CD8-positive, alpha-beta memory T cell (primary cell): ENCODE data around the gene AKR1C2. TPM values are rescaled to one million over a fixed set of nuclear protein-coding genes. Genes with fewer than 3 reads are reported as not detected.
A peak's percentile ranks its signal among the peaks of the same experiment; 100 is the strongest.
"Not testable (repeated sequence)": the region's sequence is repeated elsewhere in the genome, so short reads cannot be mapped to it uniquely, and the experiment has no call there.

Experiments
- CTCF ChIA-PET: fragments of 350-600 bp; sonication (Branson Sonifier 250); formaldehyde crosslinking; loops from one replicate; lab custom pipeline; 2021; ENCODE audit warnings: antibody characterized with exemption; lab: Charles Lee
- POLR2A ChIA-PET: fragments of 350-600 bp; sonication (Branson Sonifier 250); formaldehyde crosslinking; loops from one replicate; lab custom pipeline; 2021; ENCODE audit warnings: antibody characterized with exemption; lab: Charles Lee
- DNase-seq, 5 donors: peaks; one replicate each; pipeline versions ENCODE4 v3.0.0 to v3.0.0-alpha.2; 2020 to 2022; ENCODE audit warnings: mixed read lengths in 1 of 5
- H3K27ac ChIP-seq: one replicate; pipeline ENCODE4 v1.7.0; 2013; ENCODE audit warnings: low read depth, mild to moderate bottlenecking, low read length, moderate library complexity
- H3K27me3 ChIP-seq: 2 replicates; pipeline ENCODE4 v1.7.0; 2013; ENCODE audit warnings: low read length, mild to moderate bottlenecking; ENCODE audit not compliant: insufficient read depth, poor library complexity, severe bottlenecking
- H3K36me3 ChIP-seq: 2 replicates; pipeline ENCODE4 v1.7.0; 2013; ENCODE audit warnings: mild to moderate bottlenecking, low read length, moderate library complexity; ENCODE audit not compliant: insufficient read depth
- H3K4me1 ChIP-seq: 2 replicates; pipeline ENCODE4 v1.7.0; 2013; ENCODE audit warnings: mild to moderate bottlenecking, low read length, moderate library complexity; ENCODE audit not compliant: insufficient read depth
- H3K4me3 ChIP-seq: 2 replicates; pipeline ENCODE4 v1.7.0; 2013; ENCODE audit warnings: mild to moderate bottlenecking, low read length
- H3K9me3 ChIP-seq: 2 replicates; pipeline ENCODE4 v1.7.0; 2013; ENCODE audit warnings: mild to moderate bottlenecking, low read length
- H3K27ac Mint-ChIP-seq, 8 donors: one replicate each; pipeline ENCODE4 v1.8.0; 2020 to 2021; ENCODE audit warnings: mixed read lengths in 8 of 8, mild to moderate bottlenecking in 6 of 8, inconsistent platforms in 3 of 8, moderate library complexity in 3 of 8
- H3K27me3 Mint-ChIP-seq, 2 donors: one replicate each; pipeline ENCODE4 v1.8.0; 2020 to 2021; ENCODE audit warnings: mixed read lengths in 2 of 2, mild to moderate bottlenecking in 1 of 2, moderate library complexity in 1 of 2
- H3K36me3 Mint-ChIP-seq, 3 donors: one replicate each; pipeline ENCODE4 v1.8.0; 2020 to 2021; ENCODE audit warnings: mixed read lengths in 3 of 3, inconsistent platforms in 1 of 3, mild to moderate bottlenecking in 1 of 3
- H3K4me1 Mint-ChIP-seq, 3 donors: one replicate each; pipeline ENCODE4 v1.8.0; 2020 to 2021; ENCODE audit warnings: mixed read lengths in 3 of 3, inconsistent platforms in 1 of 3, mild to moderate bottlenecking in 1 of 3
- H3K4me3 Mint-ChIP-seq, 7 donors: one replicate each; pipeline ENCODE4 v1.8.0; 2020 to 2021; ENCODE audit warnings: mixed read lengths in 7 of 7, mild to moderate bottlenecking in 6 of 7, moderate library complexity in 4 of 7, inconsistent platforms in 2 of 7
- H3K9me3 Mint-ChIP-seq, 5 donors: one replicate each; pipeline ENCODE4 v1.8.0; 2020 to 2022; ENCODE audit warnings: mixed read lengths in 5 of 5, mild to moderate bottlenecking in 3 of 5, moderate library complexity in 2 of 5, inconsistent platforms in 1 of 5
- polyA plus RNA-seq: library from polyadenylated mRNA; unstranded; fragments of 300-500 nt; fragmentation: Illumina TruSeq; gene quantifications from one replicate; pipeline ENCODE4 v1.2.3, GENCODE V29; 2021
- total RNA-seq, 2 experiments: library from RNA; stranded (reverse); gene quantifications; one replicate each; pipeline ENCODE4 v1.2.3, GENCODE V29; 2021

The AKR1C2 gene
- total and polyA plus RNA-seq, 3 experiments from 2014 or later: not detected

- DNase-seq, H3K27ac ChIP-seq, H3K27me3 ChIP-seq, H3K36me3 ChIP-seq, POLR2A ChIA-PET, H3K27me3 Mint-ChIP-seq, H3K4me3 Mint-ChIP-seq, H3K9me3 Mint-ChIP-seq, H3K36me3 Mint-ChIP-seq, H3K9me3 ChIP-seq, H3K27ac Mint-ChIP-seq, H3K4me1 Mint-ChIP-seq, H3K4me3 ChIP-seq, H3K4me1 ChIP-seq, CTCF ChIA-PET: not testable (repeated sequence)
Observed at GRCh38 chr10:5010043-5010442, 6.4 kb upstream of the AKR1C2 start.

- H3K27me3 Mint-ChIP-seq, H3K27ac ChIP-seq, H3K36me3 ChIP-seq, H3K4me3 ChIP-seq, POLR2A ChIA-PET, H3K4me1 ChIP-seq, H3K9me3 ChIP-seq, CTCF ChIA-PET, H3K4me1 Mint-ChIP-seq, H3K27me3 ChIP-seq, H3K36me3 Mint-ChIP-seq, H3K4me3 Mint-ChIP-seq, DNase-seq, H3K27ac Mint-ChIP-seq, H3K9me3 Mint-ChIP-seq: not testable (repeated sequence)
Observed at GRCh38 chr10:5008857-5009548, 5.3 kb upstream of the AKR1C2 start.

GRCh38 chr10:5004501-5004900 is 844 bp upstream of the AKR1C2 start:
- POLR2A ChIA-PET, H3K27me3 Mint-ChIP-seq, H3K27ac Mint-ChIP-seq, CTCF ChIA-PET, H3K4me1 ChIP-seq, H3K9me3 Mint-ChIP-seq, H3K4me1 Mint-ChIP-seq, H3K36me3 ChIP-seq, H3K9me3 ChIP-seq, DNase-seq, H3K4me3 ChIP-seq, H3K4me3 Mint-ChIP-seq, H3K27ac ChIP-seq, H3K36me3 Mint-ChIP-seq, H3K27me3 ChIP-seq: not testable (repeated sequence)

GRCh38 chr10:5004030-5004385 is 351 bp upstream of the AKR1C2 start:
- H3K36me3 Mint-ChIP-seq, H3K27ac Mint-ChIP-seq, H3K27me3 ChIP-seq, H3K27me3 Mint-ChIP-seq, H3K36me3 ChIP-seq, H3K4me3 Mint-ChIP-seq, H3K4me1 Mint-ChIP-seq, H3K4me1 ChIP-seq, POLR2A ChIA-PET, H3K4me3 ChIP-seq, H3K9me3 ChIP-seq, H3K27ac ChIP-seq, H3K9me3 Mint-ChIP-seq, CTCF ChIA-PET, DNase-seq: not testable (repeated sequence)

GRCh38 chr10:5002013-5002727 is 1.5 kb downstream of the AKR1C2 start:
- H3K27ac Mint-ChIP-seq: no peak overlapping the region
- H3K4me1 Mint-ChIP-seq: no peaks in the 10 kb centered on the region
- H3K27me3 ChIP-seq: no peaks in the 10 kb centered on the region
- H3K4me3 ChIP-seq: no peak overlapping the region
- H3K27me3 Mint-ChIP-seq: peaks cover 5 to 6% of the 10 kb centered on the region in 2 donors
- no peaks in the 10 kb centered on the region for H3K4me1 ChIP-seq
- ChIA-PET POLR2A (no interaction called here), CTCF (no interaction called here)
- no peaks in the 10 kb centered on the region for H3K36me3 ChIP-seq
- peaks cover 3 to 7% (median 4%) of the 10 kb centered on the region in 5 donors for H3K9me3 Mint-ChIP-seq
- no peaks in the 10 kb centered on the region for H3K9me3 ChIP-seq
- H3K4me3 Mint-ChIP-seq: no peak overlapping the region
- no peaks in the 10 kb centered on the region for H3K36me3 Mint-ChIP-seq
- DNase-seq: no peak
- no peak overlapping the region for H3K27ac ChIP-seq

GRCh38 chr10:4998671-4999070 is 5.0 kb downstream of the AKR1C2 start:
- Mint-ChIP-seq H3K27me3 (peaks cover 3 to 5% of the 10 kb centered on the region in 2 donors), H3K4me1 (no peaks in the 10 kb centered on the region), H3K36me3 (no peaks in the 10 kb centered on the region), H3K27ac (peak overlapping the region in 1 of 8 donors; percentile 60), H3K4me3 (no peak overlapping the region), H3K9me3 (no peaks in the 10 kb centered on the region)
- Histone ChIP-seq H3K36me3 (no peaks in the 10 kb centered on the region), H3K27ac (no peak overlapping the region), H3K4me1 (no peaks in the 10 kb centered on the region), H3K4me3 (no peak overlapping the region), H3K9me3 (no peaks in the 10 kb centered on the region), H3K27me3 (no peaks in the 10 kb centered on the region)
- POLR2A ChIA-PET: no interaction called here
- DNase-seq: no peak
- CTCF ChIA-PET: no interaction called here

- H3K27ac Mint-ChIP-seq, H3K9me3 ChIP-seq, POLR2A ChIA-PET, H3K27me3 Mint-ChIP-seq, H3K4me3 Mint-ChIP-seq, H3K36me3 Mint-ChIP-seq, H3K4me1 ChIP-seq, H3K27me3 ChIP-seq, H3K4me3 ChIP-seq, DNase-seq, CTCF ChIA-PET, H3K27ac ChIP-seq, H3K4me1 Mint-ChIP-seq, H3K36me3 ChIP-seq, H3K9me3 Mint-ChIP-seq: not testable (repeated sequence)
Observed at GRCh38 chr10:4994260-4994659, 9.4 kb downstream of the AKR1C2 start.

- H3K27me3 Mint-ChIP-seq, H3K4me3 Mint-ChIP-seq, H3K4me3 ChIP-seq, H3K27me3 ChIP-seq, H3K4me1 Mint-ChIP-seq, POLR2A ChIA-PET, DNase-seq, H3K27ac Mint-ChIP-seq, H3K9me3 ChIP-seq, H3K4me1 ChIP-seq, H3K36me3 Mint-ChIP-seq, H3K27ac ChIP-seq, H3K9me3 Mint-ChIP-seq, H3K36me3 ChIP-seq, CTCF ChIA-PET: not testable (repeated sequence)
Observed at GRCh38 chr10:4992564-4992963, 11.1 kb downstream of the AKR1C2 start.
